OCI-LY7 (cell line): ENCODE data around the gene GDPD3.

Experiments
- EZH2phosphoT487 ChIP-seq: fragments of 200-600 bp; sonication (generic); IDR thresholded peaks from 2 replicates; pipeline ENCODE4 v1.6.1; 2018; ENCODE audit warnings: low read depth, borderline replicate concordance, mild to moderate bottlenecking, mixed run types, antibody characterized with exemption, low read length, moderate library complexity, mixed read lengths
- TF ChIP-seq, protein P1 (sequence below): fragments of 200-600 bp; sonication (generic); conservative IDR thresholded peaks from 2 replicates; pipeline ENCODE4 v1.5.1; 2014; ENCODE audit warnings: mild to moderate bottlenecking, antibody characterized with exemption, low read length, moderate library complexity, mixed read lengths

DNA sequence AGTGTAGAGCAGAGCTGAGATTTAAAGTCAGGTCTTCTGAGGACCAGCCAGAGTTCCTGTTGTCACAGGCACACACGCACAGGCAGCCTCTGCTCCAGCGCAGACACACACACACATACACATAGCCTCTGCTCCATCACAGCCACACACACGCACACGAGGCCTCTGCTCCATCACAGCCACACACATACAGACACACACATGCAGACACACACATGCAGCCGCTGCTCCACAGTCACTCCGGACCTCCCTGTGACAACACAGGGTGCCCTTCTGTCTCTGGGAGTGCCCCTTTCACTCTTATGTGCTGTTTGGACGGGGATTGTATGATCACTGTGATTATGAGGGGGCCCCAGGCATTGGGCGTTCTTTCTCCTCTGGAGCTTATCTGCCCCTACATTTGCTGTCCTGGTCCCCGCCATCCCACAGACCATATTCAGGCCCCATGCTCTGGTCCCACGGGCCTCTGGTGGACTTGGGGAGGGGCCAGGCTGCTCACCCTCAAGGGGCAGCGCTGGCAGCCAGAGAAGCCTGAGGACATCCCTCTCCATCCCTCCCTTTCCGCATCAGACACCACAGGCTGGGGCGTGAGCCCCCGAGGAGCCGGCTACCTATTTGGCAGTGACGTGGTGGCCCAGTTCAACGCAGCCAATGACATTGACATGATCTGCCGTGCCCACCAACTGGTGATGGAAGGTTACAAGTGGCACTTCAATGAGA is 29.1 kb downstream of the GDPD3 start:
- TF ChIP-seq, protein P1, sequence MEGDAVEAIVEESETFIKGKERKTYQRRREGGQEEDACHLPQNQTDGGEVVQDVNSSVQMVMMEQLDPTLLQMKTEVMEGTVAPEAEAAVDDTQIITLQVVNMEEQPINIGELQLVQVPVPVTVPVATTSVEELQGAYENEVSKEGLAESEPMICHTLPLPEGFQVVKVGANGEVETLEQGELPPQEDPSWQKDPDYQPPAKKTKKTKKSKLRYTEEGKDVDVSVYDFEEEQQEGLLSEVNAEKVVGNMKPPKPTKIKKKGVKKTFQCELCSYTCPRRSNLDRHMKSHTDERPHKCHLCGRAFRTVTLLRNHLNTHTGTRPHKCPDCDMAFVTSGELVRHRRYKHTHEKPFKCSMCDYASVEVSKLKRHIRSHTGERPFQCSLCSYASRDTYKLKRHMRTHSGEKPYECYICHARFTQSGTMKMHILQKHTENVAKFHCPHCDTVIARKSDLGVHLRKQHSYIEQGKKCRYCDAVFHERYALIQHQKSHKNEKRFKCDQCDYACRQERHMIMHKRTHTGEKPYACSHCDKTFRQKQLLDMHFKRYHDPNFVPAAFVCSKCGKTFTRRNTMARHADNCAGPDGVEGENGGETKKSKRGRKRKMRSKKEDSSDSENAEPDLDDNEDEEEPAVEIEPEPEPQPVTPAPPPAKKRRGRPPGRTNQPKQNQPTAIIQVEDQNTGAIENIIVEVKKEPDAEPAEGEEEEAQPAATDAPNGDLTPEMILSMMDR, result no peak
- no peak for TF ChIP-seq EZH2phosphoT487
